Stomach (tissue), 9 donors: Measurements from ENCODE around the gene DHDH. TPM values are rescaled to one million over a fixed set of nuclear protein-coding genes. Genes with fewer than 3 reads are reported as not detected.

Experiments
- DNase-seq, 2 donors: peaks; one replicate each; pipeline versions ENCODE4 v3.0.0 to v3.0.0-alpha.2; 2013 to 2019
- H3K27ac ChIP-seq, 5 donors: fragments of 200-600 bp in 4 of 5; sonication (generic) in 4 of 5; one replicate each; pipeline ENCODE4 v1.5.1; 2013 to 2019; ENCODE audit warnings: mild to moderate bottlenecking in 1 of 5, moderate library complexity in 1 of 5
- H3K27me3 ChIP-seq, 3 donors: fragments of 200-600 bp; sonication (generic); one replicate each; pipeline ENCODE4 v1.5.1; 2017 to 2019; ENCODE audit warnings: mixed run types in 1 of 3
- H3K36me3 ChIP-seq, 4 donors: fragments of 200-600 bp; sonication (generic); 1 replicate in 3 of 4; 2 replicates in 1 of 4; pipeline ENCODE4 v1.5.1; 2016 to 2019
- H3K4me1 ChIP-seq, 4 donors: fragments of 200-600 bp; sonication (generic); one replicate each; pipeline ENCODE4 v1.5.1; 2016 to 2019
- H3K4me3 ChIP-seq, 4 donors: fragments of 200-600 bp; sonication (generic) in 3 of 4; one replicate each; pipeline ENCODE4 v1.5.1; 2016 to 2019; ENCODE audit warnings: mild to moderate bottlenecking in 1 of 4
- H3K9me3 ChIP-seq, 4 donors: fragments of 200-600 bp; sonication (generic); one replicate each; pipeline ENCODE4 v1.5.1; 2016 to 2019
- CTCF ChIP-seq, 7 experiments: fragments of 450-650 bp in 4 of 7; fragments of 200-600 bp in 3 of 7; sonication (generic) in 3 of 7; IDR thresholded peaks; one replicate each; pipeline ENCODE4 v1.5.1; 2016 to 2019; ENCODE audit warnings: antibody characterized with exemption in 7 of 7, control low read depth in 2 of 7, mild to moderate bottlenecking in 1 of 7
- EP300 ChIP-seq: sonication (generic); formaldehyde crosslinking; IDR thresholded peaks from one replicate; pipeline ENCODE4 v1.6.1; 2017; ENCODE audit warnings: antibody characterized with exemption
- POLR2A ChIP-seq, 4 donors: fragments of 450-650 bp; IDR thresholded peaks; one replicate each; pipeline ENCODE4 v1.6.1; 2016; ENCODE audit warnings: antibody characterized with exemption in 4 of 4, control low read depth in 2 of 4, mild to moderate bottlenecking in 1 of 4, moderate library complexity in 1 of 4
- POLR2AphosphoS5 ChIP-seq, 3 donors: sonication (generic); formaldehyde crosslinking; IDR thresholded peaks; one replicate each; pipeline ENCODE4 v1.6.1; 2016; ENCODE audit warnings: antibody characterized with exemption in 3 of 3
- WGBS, 5 donors: extraction: QIAGEN DNeasy Blood & Tissue Kit in 3 of 5; methylation state at CpG; one replicate each; pipeline versions ENCODE4 v1.1.5 to v1.1.7; 2013 to 2018; 5-methylcytosine and 5-hydroxymethylcytosine counted together
- intact Hi-C: fragments of 100-400 bp; cut with DNase I; formaldehyde crosslinking; loops from one replicate; pipeline ENCODE4 v1.15.1; 2023; ENCODE audit warnings: low total_unique reads
- polyA plus RNA-seq, 3 donors: library from polyadenylated mRNA; stranded (reverse); fragments of 200-250 nt; gene quantifications; one replicate each; pipeline ENCODE4 v1.2.3, GENCODE V29; 2013
- total RNA-seq, 5 donors: library from RNA; depleted of rRNA; stranded (reverse); fragments of >200 nt; gene quantifications; one replicate each; pipeline versions ENCODE4 v1.1.0 to v1.2.3, GENCODE V29; 2014 to 2016
- donor health status: healthy with polysubstance abuse.
- donor health status: Bipolar disorder and iron deficiency.
- donor health status: healthy.

The DHDH gene
- total and polyA plus RNA-seq, 8 donors: 0.89 to 1.2 (median 0.93) TPM; not detected in 5

GRCh38 chr19:48959341-48960239 lies 26.1 kb downstream of the DHDH start:
- intact Hi-C loops: no loop called here
- Histone ChIP-seq H3K4me3 (no peak overlapping the region), H3K27ac (no peak overlapping the region), H3K4me1 (peaks cover 35 to 68% (median 50%) of the 10 kb centered on the region in 4 donors), H3K9me3 (no peaks in the 10 kb centered on the region), H3K36me3 (peaks cover 0 to 12% (median 3%) of the 10 kb centered on the region in 4 donors), H3K27me3 (no peaks in the 10 kb centered on the region)
- DNase-seq: no peak
- no peak for TF ChIP-seq POLR2A (IDR thresholded peaks at IDR 0.05)
- no peak for TF ChIP-seq POLR2AphosphoS5 (IDR thresholded peaks at IDR 0.05)
- TF ChIP-seq CTCF (IDR thresholded peaks at IDR 0.05): no peak
- no peak for TF ChIP-seq EP300
- WGBS, 5 donors: 79 to 83% (median 82%) methylated on average over 16 of the region's 16 CpGs

- no peaks in the 10 kb centered on the region for H3K27me3 ChIP-seq
- H3K4me1 ChIP-seq: peaks cover 30 to 64% (median 44%) of the 10 kb centered on the region in 4 donors
- 82 to 90% (median 89%) methylated on average over 16 to 19 of the region's 19 CpGs for WGBS, 5 donors
- H3K27ac ChIP-seq: peak overlapping the region in 4 of 5 donors; percentile 93 to 97 (median 96)
- TF ChIP-seq CTCF (IDR thresholded peaks at IDR 0.05) (no peak), POLR2AphosphoS5 (IDR thresholded peaks at IDR 0.05) (no peak), POLR2A (IDR thresholded peaks at IDR 0.05) (no peak), EP300 (no peak)
- intact Hi-C loops: no loop called here
- DNase-seq: no peak
- H3K36me3 ChIP-seq: peaks cover 4 to 14% (median 6%) of the 10 kb centered on the region in 4 donors
- no peaks in the 10 kb centered on the region for H3K9me3 ChIP-seq
- no peak overlapping the region for H3K4me3 ChIP-seq
Measured at GRCh38 chr19:48961051-48961649, 27.7 kb downstream of the DHDH start.

- Histone ChIP-seq H3K4me3 (no peak overlapping the region), H3K4me1 (peaks cover 35 to 65% (median 46%) of the 10 kb centered on the region in 4 donors), H3K27ac (peak overlapping the region; percentile 93 to 97 (median 96)), H3K36me3 (peaks cover 9 to 16% (median 10%) of the 10 kb centered on the region in 4 donors), H3K27me3 (no peaks in the 10 kb centered on the region), H3K9me3 (no peaks in the 10 kb centered on the region)
- intact Hi-C loops: no loop called here
- no peak for DNase-seq
- WGBS, 5 donors: 78 to 86% (median 83%) methylated on average over 6 to 12 of the region's 12 CpGs
- TF ChIP-seq CTCF (IDR thresholded peaks at IDR 0.05): no peak
- TF ChIP-seq EP300: no peak
- no peak for TF ChIP-seq POLR2AphosphoS5 (IDR thresholded peaks at IDR 0.05)
- TF ChIP-seq POLR2A (IDR thresholded peaks at IDR 0.05): no peak
Measured at GRCh38 chr19:48961673-48962028, 28.2 kb downstream of the DHDH start.

DNA sequence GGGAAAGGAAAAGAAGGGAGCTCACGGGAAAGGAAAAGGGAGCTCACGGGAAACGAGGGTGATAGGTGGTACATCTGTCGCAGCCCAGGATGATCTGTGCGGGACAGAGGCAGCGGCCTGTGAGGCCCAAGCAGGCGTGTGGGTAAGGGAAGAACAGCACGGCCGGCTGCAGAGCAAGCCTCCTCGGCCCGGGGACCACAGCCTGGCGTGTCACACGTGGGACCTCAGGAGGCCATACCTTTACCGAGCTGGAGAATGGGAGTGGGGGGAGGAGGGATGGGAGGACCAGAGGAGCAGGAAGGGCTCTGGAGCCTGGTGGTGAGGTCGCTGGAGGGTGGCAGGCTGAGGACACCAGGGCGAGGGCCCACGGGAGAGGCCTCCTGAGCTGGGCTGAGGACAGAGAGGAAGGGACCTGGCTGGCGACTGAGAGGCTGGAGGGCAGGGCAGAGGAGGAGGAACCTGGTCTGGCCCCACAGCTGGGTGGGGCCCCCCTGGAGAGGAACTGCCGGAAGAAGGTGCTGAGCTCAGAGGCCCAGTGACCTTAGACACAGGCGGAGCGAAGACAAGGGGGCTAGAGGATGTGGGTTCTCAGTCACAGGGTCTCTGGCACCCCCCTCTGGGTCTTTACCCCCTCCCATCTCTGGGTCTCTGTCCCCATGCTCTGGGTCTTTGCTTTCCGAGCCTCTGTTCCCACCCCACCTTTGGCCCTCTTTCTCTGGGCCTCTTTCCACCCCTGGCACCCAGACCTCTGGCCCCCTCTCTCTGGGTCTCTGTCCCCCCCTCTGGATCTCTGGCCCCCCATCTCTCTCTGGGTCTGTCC lies 28.7 kb downstream of the DHDH start:
- Histone ChIP-seq H3K4me1 (peaks cover 40 to 71% (median 52%) of the 10 kb centered on the region in 4 donors), H3K4me3 (peak overlapping the region in 1 of 4 donors; percentile 6)
- 41 to 45% (median 43%) methylated on average over 18 to 22 of the region's 22 CpGs for WGBS, 5 donors

More for the DNA sequence above, 28.7 kb downstream of the DHDH start:
- Histone ChIP-seq H3K36me3 (peaks cover 12 to 22% (median 15%) of the 10 kb centered on the region in 4 donors), H3K27ac (peak overlapping the region; percentile 93 to 97 (median 96)), H3K27me3 (no peaks in the 10 kb centered on the region), H3K9me3 (no peaks in the 10 kb centered on the region)
- TF ChIP-seq CTCF (IDR thresholded peaks at IDR 0.05) (no peak), POLR2AphosphoS5 (IDR thresholded peaks at IDR 0.05) (peak in 2 of 3 donors; percentile 73 to 84), POLR2A (IDR thresholded peaks at IDR 0.05) (peak in 1 of 4 donors; percentile 18)
- peak; percentile 79 to 89 for DNase-seq
- intact Hi-C loops: no loop called here
